ENCODE measurements around the gene CHD3. TPM values are rescaled to one million over a fixed set of nuclear protein-coding genes. Genes with fewer than 3 reads are reported as not detected.
A peak's percentile ranks its signal among the peaks of the same experiment; 100 is the strongest.

Gene CHD3
- total and polyA plus RNA-seq, 2 of the 13 experiments (the other 11 are each of a cell fraction or from before 2014, with no cell fraction given), result 2.7 to 3.7 TPM

DNA sequence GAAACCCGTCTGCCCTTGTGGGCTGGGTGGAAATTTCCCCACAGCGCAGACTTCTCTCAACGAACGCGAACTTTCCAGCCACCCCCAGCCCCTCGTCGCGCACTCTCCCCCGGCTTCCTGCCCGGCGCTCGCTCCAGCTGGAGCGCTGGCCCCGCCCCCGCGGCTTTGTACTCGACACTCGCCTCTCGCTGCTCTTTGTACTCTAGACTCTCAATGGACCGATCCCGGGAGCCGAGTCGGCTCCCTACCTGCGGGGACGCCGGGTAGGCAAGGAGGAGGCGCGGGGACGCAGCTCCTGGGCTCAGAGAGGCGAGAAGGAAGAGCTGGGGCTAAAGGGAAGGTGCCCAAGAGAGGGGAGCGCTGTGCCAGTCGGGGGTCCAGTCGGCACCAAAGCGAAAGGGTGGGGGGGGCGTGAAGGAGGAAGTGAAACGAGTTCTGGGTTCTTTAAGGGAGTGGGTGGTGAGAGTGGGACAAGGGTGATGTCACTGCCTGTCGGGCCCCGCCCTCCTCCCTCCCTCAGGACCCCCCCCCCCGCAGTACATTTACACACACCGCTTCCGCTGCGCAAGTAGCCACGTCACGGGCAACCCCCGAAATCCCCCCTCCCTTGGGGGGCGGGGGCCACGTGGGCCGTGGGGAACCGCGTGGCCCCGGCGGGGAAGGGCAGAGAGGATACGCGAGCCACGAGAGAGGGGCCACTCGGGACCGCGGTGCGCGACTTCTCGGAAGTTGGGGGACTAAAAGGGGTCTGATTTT, 44.9 kb upstream of the CHD3 start (continued):
- 0 out of 2 replicates have a peak, but pooled peaks have one; percentile 50 for TF ChIP-seq ZNF260 (CRISPR knock-in tag; IDR thresholded peaks at IDR 0.05; ENCODE audit: borderline replicate concordance, low read depth)
- no peak for TF ChIP-seq ZNF329 (CRISPR knock-in tag; IDR thresholded peaks at IDR 0.05; ENCODE audit: low read depth)
- TF ChIP-seq, protein P1, sequence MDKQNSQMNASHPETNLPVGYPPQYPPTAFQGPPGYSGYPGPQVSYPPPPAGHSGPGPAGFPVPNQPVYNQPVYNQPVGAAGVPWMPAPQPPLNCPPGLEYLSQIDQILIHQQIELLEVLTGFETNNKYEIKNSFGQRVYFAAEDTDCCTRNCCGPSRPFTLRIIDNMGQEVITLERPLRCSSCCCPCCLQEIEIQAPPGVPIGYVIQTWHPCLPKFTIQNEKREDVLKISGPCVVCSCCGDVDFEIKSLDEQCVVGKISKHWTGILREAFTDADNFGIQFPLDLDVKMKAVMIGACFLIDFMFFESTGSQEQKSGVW (CRISPR knock-in tag; IDR thresholded peaks at IDR 0.05; ENCODE audit: borderline replicate concordance), result no peak
- TF ChIP-seq SCMH1 (CRISPR knock-in tag; IDR thresholded peaks at IDR 0.05; ENCODE audit: borderline replicate concordance), result no peak
- TF ChIP-seq, protein P2, sequence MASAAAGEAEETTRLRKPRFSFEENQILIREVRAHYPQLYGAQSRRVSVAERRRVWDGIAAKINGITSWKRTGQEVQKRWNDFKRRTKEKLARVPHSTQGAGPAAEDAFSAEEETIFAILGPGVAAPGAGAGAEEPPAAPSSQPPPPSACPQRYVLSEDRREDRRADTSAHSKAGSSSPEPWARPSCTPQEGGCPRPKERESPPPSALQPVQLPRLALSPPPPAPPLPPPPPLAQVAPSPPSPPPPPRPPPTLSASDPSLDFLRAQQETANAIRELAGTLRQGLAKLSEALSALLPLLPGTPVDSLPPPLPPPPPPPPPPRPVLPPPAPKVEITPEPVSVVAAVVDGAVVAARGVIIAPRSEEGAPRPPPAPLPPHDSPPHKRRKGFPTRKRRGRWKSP (CRISPR knock-in tag; IDR thresholded peaks at IDR 0.05), result no peak

DNA sequence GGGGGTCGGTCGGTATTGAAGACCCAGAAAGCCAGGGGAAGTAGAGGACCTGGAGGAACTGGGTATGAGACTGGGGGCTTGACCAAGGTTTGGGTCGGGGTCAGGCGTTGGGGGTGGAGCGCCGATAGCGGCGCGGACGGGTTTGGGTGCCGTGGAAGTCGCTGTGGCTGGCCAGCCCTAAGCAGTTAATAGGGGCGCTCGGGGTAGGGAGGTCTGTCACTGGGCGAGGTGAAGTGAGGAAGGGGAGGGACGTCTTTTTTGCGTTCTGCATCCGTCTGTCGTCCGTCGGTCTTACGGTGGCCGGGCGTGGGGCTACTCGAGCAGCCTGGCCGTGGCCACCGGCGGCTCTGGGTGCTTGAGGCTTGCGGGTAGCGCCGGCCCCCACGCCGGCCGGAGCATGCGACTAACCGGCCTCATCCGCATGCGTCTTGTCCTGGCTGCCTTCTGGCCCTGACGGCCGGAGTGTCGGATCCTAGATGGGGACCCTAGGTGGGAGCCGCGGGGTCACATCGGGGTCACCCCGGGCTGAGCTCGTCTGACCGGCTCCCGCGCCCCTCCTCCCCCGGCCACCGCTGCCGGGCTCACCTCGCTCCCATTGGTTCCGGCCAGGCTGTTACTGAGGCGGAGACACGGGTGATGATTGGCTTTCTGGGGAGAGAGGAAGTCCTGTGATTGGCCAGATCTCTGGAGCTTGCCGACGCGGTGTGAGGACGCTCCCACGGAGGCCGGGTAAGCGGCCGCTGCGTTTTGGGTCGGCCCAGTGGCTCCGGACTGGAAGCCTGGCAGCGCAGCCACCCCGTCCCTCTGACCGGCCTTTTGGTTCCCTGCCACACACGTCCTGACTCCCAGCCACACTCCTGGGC, 44.1 kb upstream of the CHD3 start:
- in situ Hi-C loops (cut with HindIII; ENCODE audit: extremely low pct_ligation_motif_present, low pct_unique_long_range_greater_than_20kb) (loop anchor here (10.0 kb wide), 1 partner anchor 270 kb away; the partner anchor contains the start of gene CD68), intact Hi-C loops (cut with micrococcal nuclease; ENCODE audit: unreplicated experiment) (loop anchor here (5.0 kb wide), 1 partner anchor 198 kb away; no protein-coding TSS in a partner anchor)
- Histone ChIP-seq H3K4me3 (replicated peaks in 1 of 3; ENCODE audit: insufficient read depth in 1 of 3, low read depth in 2 of 3, low read length in 3 of 3) (peak overlapping the region; percentile 83 to 95 (median 86)), H3K4me2 (ENCODE audit: low read depth, low read length) (peak overlapping the region; percentile 99), H3K36me3 (replicated peaks in 1 of 2; ENCODE audit: control insufficient read depth in 1 of 2, insufficient read depth in 2 of 2, low read length in 2 of 2) (peaks cover 25 to 26% of the 10 kb centered on the region in 2 experiments), H2AFZ (ENCODE audit: low read length) (no peak overlapping the region), H3K9me3 (ENCODE audit: low read length) (no peaks in the 10 kb centered on the region), H3K79me2 (ENCODE audit: insufficient read depth, low read length) (peaks cover 45% of the 10 kb centered on the region), H3K4me1 (ENCODE audit: insufficient read depth, low read length) (peaks cover 28% of the 10 kb centered on the region), H3K27ac (ENCODE audit: extremely low read length, insufficient read depth, low read length) (peak overlapping the region; percentile 97), H3K9ac (ENCODE audit: insufficient read depth, low read depth, low read length) (peak overlapping the region; percentile 96), H4K20me1 (ENCODE audit: insufficient read depth, low read length) (peaks cover 26% of the 10 kb centered on the region), H3K27me3 (ENCODE audit: control insufficient read depth in 1 of 2, insufficient read depth in 2 of 2, low read length in 2 of 2) (peaks cover 0 to 3% of the 10 kb centered on the region in 2 experiments; a peak in 1 of 5 replicates)
- FAIRE-seq (peak; percentile 85), DNase-seq (ENCODE audit: low spot score) (peak; percentile 92), ATAC-seq (peak; percentile 80)
- ChIA-PET CTCF (ENCODE audit: low intra/inter-chr PET ratio, low total read pairs) (no interaction called here), POLR2A (interaction anchor here (0.8 to 6.4 kb wide), 8 partner anchors 11 to 348 kb away, joined by 3 to 159 read pairs (median 4); partner anchors contain the start of genes CNTROB, CYB5D1, KDM6B and NAA38)
- 2% methylated on average over 19 of the region's 71 CpGs for WGBS (ENCODE audit: low lambda C conversion rate)
- BruUV-seq (replicated peaks), result TSS peak; percentile 30
- TF ChIP-seq, protein P3, sequence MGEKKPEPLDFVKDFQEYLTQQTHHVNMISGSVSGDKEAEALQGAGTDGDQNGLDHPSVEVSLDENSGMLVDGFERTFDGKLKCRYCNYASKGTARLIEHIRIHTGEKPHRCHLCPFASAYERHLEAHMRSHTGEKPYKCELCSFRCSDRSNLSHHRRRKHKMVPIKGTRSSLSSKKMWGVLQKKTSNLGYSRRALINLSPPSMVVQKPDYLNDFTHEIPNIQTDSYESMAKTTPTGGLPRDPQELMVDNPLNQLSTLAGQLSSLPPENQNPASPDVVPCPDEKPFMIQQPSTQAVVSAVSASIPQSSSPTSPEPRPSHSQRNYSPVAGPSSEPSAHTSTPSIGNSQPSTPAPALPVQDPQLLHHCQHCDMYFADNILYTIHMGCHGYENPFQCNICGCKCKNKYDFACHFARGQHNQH (CRISPR knock-in tag; IDR thresholded peaks at IDR 0.05), result 0 out of 2 replicates have a peak, but pooled peaks have one; percentile 49
- TF ChIP-seq HNRNPL (IDR thresholded peaks at IDR 0.05; ENCODE audit: low read depth, low read length) (0 out of 2 replicates have a peak, but pooled peaks have one; percentile 36), NR3C1 (CRISPR knock-in tag; IDR thresholded peaks at IDR 0.05) (no peak), NFYB (CRISPR knock-in tag; IDR thresholded peaks at IDR 0.05) (peak; percentile 88), HNF4G (IDR thresholded peaks at IDR 0.05; ENCODE audit: borderline replicate concordance, low read depth, low read length) (no peak), HNF4G (CRISPR knock-in tag; IDR thresholded peaks at IDR 0.05; ENCODE audit: borderline replicate concordance, low read depth) (no peak), ZFY (CRISPR knock-in tag; IDR thresholded peaks at IDR 0.05) (peak; percentile 44), ZSCAN22 (CRISPR knock-in tag; IDR thresholded peaks at IDR 0.05) (no peak), NR2F1 (CRISPR knock-in tag; IDR thresholded peaks at IDR 0.05) (peak; percentile 60 to 74), RXRA (CRISPR knock-in tag; IDR thresholded peaks at IDR 0.05) (peak; percentile 94)
- TF ChIP-seq, protein P4, sequence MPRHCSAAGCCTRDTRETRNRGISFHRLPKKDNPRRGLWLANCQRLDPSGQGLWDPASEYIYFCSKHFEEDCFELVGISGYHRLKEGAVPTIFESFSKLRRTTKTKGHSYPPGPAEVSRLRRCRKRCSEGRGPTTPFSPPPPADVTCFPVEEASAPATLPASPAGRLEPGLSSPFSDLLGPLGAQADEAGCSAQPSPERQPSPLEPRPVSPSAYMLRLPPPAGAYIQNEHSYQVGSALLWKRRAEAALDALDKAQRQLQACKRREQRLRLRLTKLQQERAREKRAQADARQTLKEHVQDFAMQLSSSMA (CRISPR knock-in tag; IDR thresholded peaks at IDR 0.05), result 0 out of 2 replicates have a peak, but pooled peaks have one; percentile 21
